A549 (cell line): Measurements from ENCODE around the gene WEE2.
"Not testable (repeated sequence)": the region's sequence is repeated elsewhere in the genome, so short reads cannot be mapped to it uniquely, and the experiment has no call there.

Source experiments
- BHLHE40 ChIP-seq: IDR thresholded peaks from 2 replicates; pipeline ENCODE4 v1.6.1; 2012; ENCODE audit warnings: low read depth, low read length, inconsistent platforms
- FOSL2 ChIP-seq, 2 experiments: fragments of 450-650 bp in 1 of 2; fragments of >200 bp in 1 of 2; sonication (Bioruptor Twin) in 1 of 2; formaldehyde crosslinking; IDR thresholded peaks; 2 replicates each; pipeline versions ENCODE4 v1.5.0 to v1.6.1; 2016 to 2020; ENCODE audit warnings: mild to moderate bottlenecking in 1 of 2, moderate library complexity in 1 of 2
- POLR2A ChIP-seq: IDR thresholded peaks from 2 replicates; pipeline ENCODE4 v1.6.1; 2012; ENCODE audit warnings: mild to moderate bottlenecking, low read length
- TF ChIP-seq, protein P1 (sequence below): fragments of >200 bp; sonication (Bioruptor Twin); formaldehyde crosslinking; IDR thresholded peaks from 3 replicates; pipeline ENCODE4 v1.5.1; 2016
- TF ChIP-seq, protein P2 (sequence below): IDR thresholded peaks from 2 replicates; pipeline ENCODE4 v1.6.1; 2012
- TF ChIP-seq, protein P3 (sequence below): IDR thresholded peaks from 2 replicates; pipeline ENCODE4 v1.6.1; 2012

DNA sequence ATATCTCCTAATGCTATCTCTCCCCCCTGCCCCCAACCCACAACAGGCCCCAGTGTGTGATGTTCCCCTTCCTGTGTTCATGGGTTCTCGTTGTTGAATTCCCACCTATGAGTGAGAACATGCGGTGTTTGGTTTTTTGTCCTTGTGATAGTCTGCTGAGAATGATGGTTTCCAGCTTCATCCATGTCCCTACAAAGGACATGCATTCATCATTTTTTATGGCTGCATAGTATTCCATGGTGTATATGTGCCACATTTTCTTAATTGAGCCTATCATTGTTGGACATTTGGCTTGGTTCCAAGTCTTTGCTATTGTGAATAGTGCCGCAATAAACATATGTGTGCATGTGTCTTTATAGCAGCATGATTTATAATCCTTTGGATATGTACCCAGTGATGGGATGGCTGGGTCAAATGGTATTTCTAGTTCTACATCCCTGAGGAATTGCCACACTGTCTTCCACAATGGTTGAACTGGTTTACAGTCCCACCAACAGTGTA, 62.0 kb downstream of the WEE2 start:
- TF ChIP-seq, protein P1, sequence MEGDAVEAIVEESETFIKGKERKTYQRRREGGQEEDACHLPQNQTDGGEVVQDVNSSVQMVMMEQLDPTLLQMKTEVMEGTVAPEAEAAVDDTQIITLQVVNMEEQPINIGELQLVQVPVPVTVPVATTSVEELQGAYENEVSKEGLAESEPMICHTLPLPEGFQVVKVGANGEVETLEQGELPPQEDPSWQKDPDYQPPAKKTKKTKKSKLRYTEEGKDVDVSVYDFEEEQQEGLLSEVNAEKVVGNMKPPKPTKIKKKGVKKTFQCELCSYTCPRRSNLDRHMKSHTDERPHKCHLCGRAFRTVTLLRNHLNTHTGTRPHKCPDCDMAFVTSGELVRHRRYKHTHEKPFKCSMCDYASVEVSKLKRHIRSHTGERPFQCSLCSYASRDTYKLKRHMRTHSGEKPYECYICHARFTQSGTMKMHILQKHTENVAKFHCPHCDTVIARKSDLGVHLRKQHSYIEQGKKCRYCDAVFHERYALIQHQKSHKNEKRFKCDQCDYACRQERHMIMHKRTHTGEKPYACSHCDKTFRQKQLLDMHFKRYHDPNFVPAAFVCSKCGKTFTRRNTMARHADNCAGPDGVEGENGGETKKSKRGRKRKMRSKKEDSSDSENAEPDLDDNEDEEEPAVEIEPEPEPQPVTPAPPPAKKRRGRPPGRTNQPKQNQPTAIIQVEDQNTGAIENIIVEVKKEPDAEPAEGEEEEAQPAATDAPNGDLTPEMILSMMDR, result not testable (repeated sequence)
- not testable (repeated sequence) for TF ChIP-seq POLR2A; BHLHE40; FOSL2 (IDR thresholded peaks at IDR 0.05); FOSL2 (CRISPR knock-in tag; IDR thresholded peaks at IDR 0.05)
- TF ChIP-seq, protein P2, sequence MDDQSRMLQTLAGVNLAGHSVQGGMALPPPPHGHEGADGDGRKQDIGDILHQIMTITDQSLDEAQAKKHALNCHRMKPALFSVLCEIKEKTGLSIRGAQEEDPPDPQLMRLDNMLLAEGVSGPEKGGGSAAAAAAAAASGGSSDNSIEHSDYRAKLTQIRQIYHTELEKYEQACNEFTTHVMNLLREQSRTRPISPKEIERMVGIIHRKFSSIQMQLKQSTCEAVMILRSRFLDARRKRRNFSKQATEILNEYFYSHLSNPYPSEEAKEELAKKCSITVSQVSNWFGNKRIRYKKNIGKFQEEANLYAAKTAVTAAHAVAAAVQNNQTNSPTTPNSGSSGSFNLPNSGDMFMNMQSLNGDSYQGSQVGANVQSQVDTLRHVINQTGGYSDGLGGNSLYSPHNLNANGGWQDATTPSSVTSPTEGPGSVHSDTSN, result not testable (repeated sequence)
- TF ChIP-seq, protein P3, sequence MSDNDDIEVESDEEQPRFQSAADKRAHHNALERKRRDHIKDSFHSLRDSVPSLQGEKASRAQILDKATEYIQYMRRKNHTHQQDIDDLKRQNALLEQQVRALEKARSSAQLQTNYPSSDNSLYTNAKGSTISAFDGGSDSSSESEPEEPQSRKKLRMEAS, result not testable (repeated sequence)
